ENCODE measurements around the gene GSDME.

GSDME gene

GRCh38 chr7:24762771-24763170 lies 5.5 kb upstream of the GSDME start:
- Mint-ChIP-seq H3K27ac (no peak overlapping the region), H3K9me3 (no peaks in the 10 kb centered on the region), H3K27me3 (ENCODE audit: low read depth) (peaks cover 49% of the 10 kb centered on the region), H3K4me1 (ENCODE audit: low read depth) (peaks cover 4% of the 10 kb centered on the region), H3K36me3 (ENCODE audit: low read depth) (no peaks in the 10 kb centered on the region), H3K4me3 (no peak overlapping the region)

GRCh38 chr7:24760968-24761367 lies 3.7 kb upstream of the GSDME start:
- no peaks in the 10 kb centered on the region for H3K36me3 Mint-ChIP-seq (ENCODE audit: low read depth)
- H3K4me3 Mint-ChIP-seq, result no peak overlapping the region
- no peaks in the 10 kb centered on the region for H3K9me3 Mint-ChIP-seq
- H3K27me3 Mint-ChIP-seq (ENCODE audit: low read depth), result peaks cover 53% of the 10 kb centered on the region
- H3K4me1 Mint-ChIP-seq (ENCODE audit: low read depth), result peaks cover 12% of the 10 kb centered on the region
- H3K27ac Mint-ChIP-seq, result no peak overlapping the region

- Mint-ChIP-seq H3K4me3 (peak overlapping the region; percentile 89), H3K27ac (peak overlapping the region; percentile 72), H3K36me3 (ENCODE audit: low read depth) (peaks cover 4% of the 10 kb centered on the region), H3K9me3 (no peaks in the 10 kb centered on the region), H3K27me3 (ENCODE audit: low read depth) (peaks cover 60% of the 10 kb centered on the region), H3K4me1 (ENCODE audit: low read depth) (peaks cover 28% of the 10 kb centered on the region)
These were observed 515 bp downstream of the GSDME start for GRCh38 chr7:24756545-24757352.

- Mint-ChIP-seq H3K9me3 (no peaks in the 10 kb centered on the region), H3K4me1 (ENCODE audit: low read depth) (peaks cover 28% of the 10 kb centered on the region), H3K36me3 (ENCODE audit: low read depth) (peaks cover 4% of the 10 kb centered on the region), H3K27ac (peak overlapping the region; percentile 43), H3K4me3 (peak overlapping the region; percentile 89), H3K27me3 (ENCODE audit: low read depth) (peaks cover 60% of the 10 kb centered on the region)
These were observed 1.5 kb downstream of the GSDME start for GRCh38 chr7:24755541-24756407.

GRCh38 chr7:24754906-24755506 lies 2.3 kb downstream of the GSDME start:
- Mint-ChIP-seq H3K4me1 (ENCODE audit: low read depth) (peaks cover 28% of the 10 kb centered on the region), H3K4me3 (no peak overlapping the region), H3K27me3 (ENCODE audit: low read depth) (peaks cover 57% of the 10 kb centered on the region), H3K36me3 (ENCODE audit: low read depth) (peaks cover 4% of the 10 kb centered on the region), H3K9me3 (no peaks in the 10 kb centered on the region), H3K27ac (peak overlapping the region; percentile 43)

GRCh38 chr7:24752073-24752800 lies 5.0 kb downstream of the GSDME start:
- Mint-ChIP-seq H3K27ac (no peak overlapping the region), H3K27me3 (ENCODE audit: low read depth) (peaks cover 36% of the 10 kb centered on the region), H3K36me3 (ENCODE audit: low read depth) (peaks cover 4% of the 10 kb centered on the region)

GRCh38 chr7:24751484-24751883 lies 5.8 kb downstream of the GSDME start:
- Mint-ChIP-seq H3K4me3 (no peak overlapping the region), H3K4me1 (ENCODE audit: low read depth) (peaks cover 21% of the 10 kb centered on the region), H3K27me3 (ENCODE audit: low read depth) (peaks cover 32% of the 10 kb centered on the region)

More at GRCh38 chr7:24752073-24752800, 5.0 kb downstream of the GSDME start:
- Mint-ChIP-seq H3K4me1 (ENCODE audit: low read depth) (peaks cover 24% of the 10 kb centered on the region), H3K9me3 (no peaks in the 10 kb centered on the region), H3K4me3 (no peak overlapping the region)

GRCh38 chr7:24750441-24751055 lies 6.7 kb downstream of the GSDME start:
- H3K4me3 Mint-ChIP-seq, result no peak overlapping the region
- peaks cover 25% of the 10 kb centered on the region for H3K27me3 Mint-ChIP-seq (ENCODE audit: low read depth)
- H3K27ac Mint-ChIP-seq, result no peak overlapping the region
- H3K36me3 Mint-ChIP-seq (ENCODE audit: low read depth), result peaks cover 4% of the 10 kb centered on the region
- H3K4me1 Mint-ChIP-seq (ENCODE audit: low read depth), result peaks cover 12% of the 10 kb centered on the region
- no peaks in the 10 kb centered on the region for H3K9me3 Mint-ChIP-seq

More at GRCh38 chr7:24751484-24751883, 5.8 kb downstream of the GSDME start:
- Mint-ChIP-seq H3K36me3 (ENCODE audit: low read depth) (peaks cover 4% of the 10 kb centered on the region), H3K9me3 (no peaks in the 10 kb centered on the region), H3K27ac (no peak overlapping the region)

GRCh38 chr7:24748521-24748920 lies 8.7 kb downstream of the GSDME start:
- H3K9me3 Mint-ChIP-seq, result no peaks in the 10 kb centered on the region
- H3K4me3 Mint-ChIP-seq, result no peak overlapping the region
- peaks cover 19% of the 10 kb centered on the region for H3K27me3 Mint-ChIP-seq (ENCODE audit: low read depth)
- H3K36me3 Mint-ChIP-seq (ENCODE audit: low read depth), result peaks cover 2% of the 10 kb centered on the region
- H3K27ac Mint-ChIP-seq, result no peak overlapping the region
- no peaks in the 10 kb centered on the region for H3K4me1 Mint-ChIP-seq (ENCODE audit: low read depth)

- peaks cover 10% of the 10 kb centered on the region for H3K27me3 Mint-ChIP-seq (ENCODE audit: low read depth)
- H3K36me3 Mint-ChIP-seq (ENCODE audit: low read depth), result no peaks in the 10 kb centered on the region
- H3K9me3 Mint-ChIP-seq, result no peaks in the 10 kb centered on the region
- H3K4me1 Mint-ChIP-seq (ENCODE audit: low read depth), result no peaks in the 10 kb centered on the region
- H3K27ac Mint-ChIP-seq, result no peak overlapping the region
- H3K4me3 Mint-ChIP-seq, result no peak overlapping the region
These were observed 11.9 kb downstream of the GSDME start for GRCh38 chr7:24745355-24745754.

GRCh38 chr7:24743471-24743870 lies 13.8 kb downstream of the GSDME start:
- Mint-ChIP-seq H3K4me1 (ENCODE audit: low read depth) (no peaks in the 10 kb centered on the region), H3K4me3 (no peak overlapping the region), H3K27ac (no peak overlapping the region), H3K9me3 (peaks cover 7% of the 10 kb centered on the region), H3K27me3 (ENCODE audit: low read depth) (peaks cover 10% of the 10 kb centered on the region), H3K36me3 (ENCODE audit: low read depth) (no peaks in the 10 kb centered on the region)

GRCh38 chr7:24742506-24743162 lies 14.6 kb downstream of the GSDME start:
- peaks cover 15% of the 10 kb centered on the region for H3K27me3 Mint-ChIP-seq (ENCODE audit: low read depth)
- H3K9me3 Mint-ChIP-seq, result peaks cover 13% of the 10 kb centered on the region
- no peaks in the 10 kb centered on the region for H3K36me3 Mint-ChIP-seq (ENCODE audit: low read depth)
- no peak overlapping the region for H3K4me3 Mint-ChIP-seq
- H3K27ac Mint-ChIP-seq, result no peak overlapping the region
- no peaks in the 10 kb centered on the region for H3K4me1 Mint-ChIP-seq (ENCODE audit: low read depth)

GRCh38 chr7:24741679-24742505 lies 15.4 kb downstream of the GSDME start:
- no peak overlapping the region for H3K27ac Mint-ChIP-seq
- no peaks in the 10 kb centered on the region for H3K36me3 Mint-ChIP-seq (ENCODE audit: low read depth)
- H3K27me3 Mint-ChIP-seq (ENCODE audit: low read depth), result peaks cover 18% of the 10 kb centered on the region
- H3K4me1 Mint-ChIP-seq (ENCODE audit: low read depth), result no peaks in the 10 kb centered on the region
- no peak overlapping the region for H3K4me3 Mint-ChIP-seq
- peaks cover 13% of the 10 kb centered on the region for H3K9me3 Mint-ChIP-seq
